OCI-M1 (cell line): ENCODE results near the gene IL10.
"Not testable (repeated sequence)": the region's sequence is repeated elsewhere in the genome, so short reads cannot be mapped to it uniquely, and the experiment has no call there.

Experiments used
- DNase-seq: peaks from one replicate; lab custom pipeline; 2025; lab: John Stamatoyannopoulos, UW

The IL10 gene

GRCh38 chr1:206793620-206794019 lies 21.3 kb upstream of the IL10 start:
- no peak for DNase-seq

DNA sequence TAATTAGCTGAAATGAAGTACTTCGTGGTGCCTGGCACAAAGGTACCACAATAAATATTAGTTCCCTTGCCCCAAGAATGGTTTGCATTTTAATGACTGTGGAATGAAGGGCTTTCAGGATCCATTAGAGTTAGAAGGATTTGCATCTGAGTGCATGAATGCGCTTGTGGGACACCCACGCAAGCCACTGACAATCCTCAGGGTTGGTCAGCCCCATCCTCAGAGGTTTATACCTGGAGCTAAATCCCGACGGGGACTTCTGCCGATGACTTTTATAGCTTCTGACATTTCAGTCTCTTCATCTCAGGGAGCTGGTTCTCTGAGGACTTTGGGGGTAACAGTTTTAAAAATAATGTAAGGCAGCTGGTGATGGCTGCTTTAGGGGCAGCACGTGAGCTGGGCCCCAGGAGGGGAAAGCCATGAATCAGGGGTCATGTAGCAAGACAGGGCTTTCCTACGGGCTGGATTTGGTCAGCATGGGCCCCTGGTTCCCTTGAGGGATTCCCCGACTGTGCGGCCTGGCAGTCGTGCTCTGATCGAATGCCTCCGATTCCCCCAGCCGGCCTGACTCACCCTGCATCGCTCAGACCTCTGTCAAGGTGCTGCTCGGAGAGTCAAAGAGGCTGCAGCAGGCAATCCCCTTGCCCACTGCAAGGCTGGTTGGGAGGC lies 20.8 kb upstream of the IL10 start:
- DNase-seq = no peak

DNA sequence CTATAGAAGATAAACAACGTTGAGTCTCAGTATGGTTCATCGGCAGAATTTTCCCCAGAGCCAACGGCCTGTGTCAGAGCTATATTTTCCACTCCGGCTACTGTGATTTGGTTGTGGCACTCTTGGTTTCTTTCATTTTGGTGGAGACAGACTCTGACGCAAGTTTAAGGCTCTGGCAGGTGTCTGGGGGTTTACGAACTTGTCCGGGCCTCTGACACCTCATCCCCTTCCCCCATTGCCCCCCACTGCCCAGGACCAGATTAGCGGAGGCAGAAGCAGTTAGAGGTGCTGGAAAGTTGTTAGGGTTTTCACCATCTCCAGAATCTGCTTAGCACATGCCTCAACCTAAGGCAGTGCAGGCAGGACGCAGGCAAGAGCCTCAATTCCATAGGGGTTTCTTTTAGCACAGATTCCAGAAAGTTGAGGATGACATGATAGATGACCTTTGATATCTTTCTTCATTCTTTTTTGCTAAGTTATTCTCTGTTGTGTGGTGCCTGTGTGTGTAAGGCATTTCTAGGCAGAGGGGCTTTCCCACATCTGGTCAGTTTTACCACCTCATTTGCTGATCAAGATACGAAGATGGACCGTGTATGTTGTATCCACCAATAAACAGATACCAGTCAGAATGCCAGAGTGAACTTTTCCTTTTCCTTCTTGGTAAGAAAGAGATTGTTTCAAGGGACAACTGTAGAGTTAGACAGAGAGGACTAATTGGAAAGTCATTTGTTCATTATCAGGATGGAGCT lies 18.4 kb upstream of the IL10 start:
- no peak for DNase-seq

GRCh38 chr1:206788487-206789050 lies 16.3 kb upstream of the IL10 start:
- DNase-seq = no peak

- no peak for DNase-seq
Observed at GRCh38 chr1:206787891-206788290, 15.6 kb upstream of the IL10 start.

DNA sequence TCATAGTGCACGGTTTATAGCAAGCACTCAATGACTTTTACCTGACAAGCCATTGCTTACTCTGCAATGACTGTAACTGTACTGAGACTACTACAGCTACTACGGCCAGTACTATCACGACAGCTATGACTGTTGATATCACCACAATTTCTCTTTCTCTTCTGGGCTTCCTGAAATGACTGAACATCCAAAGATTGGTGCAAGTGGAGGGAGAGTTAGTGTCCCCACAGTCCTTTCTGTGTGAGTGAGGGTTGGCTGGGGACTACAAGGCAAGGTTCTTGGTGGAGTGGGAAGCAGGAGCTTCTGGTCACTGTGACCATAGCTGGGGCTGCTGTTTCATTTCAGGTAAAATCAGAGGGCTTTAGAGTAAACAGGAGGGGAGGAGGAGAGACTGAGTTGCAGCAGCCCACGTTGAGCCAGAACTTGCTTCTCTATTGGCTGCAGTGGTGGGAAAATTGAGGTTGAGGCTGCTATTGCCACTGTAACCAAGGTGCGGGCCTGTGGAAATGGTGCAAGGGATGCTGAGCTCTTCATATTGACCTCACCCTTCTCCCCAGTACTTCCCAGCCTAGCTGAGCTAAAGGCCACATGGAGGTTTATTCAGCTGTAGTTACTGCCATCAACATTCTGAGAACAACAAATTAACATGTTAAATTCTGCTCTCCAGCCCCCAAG lies 14.1 kb upstream of the IL10 start:
- DNase-seq = no peak

DNA sequence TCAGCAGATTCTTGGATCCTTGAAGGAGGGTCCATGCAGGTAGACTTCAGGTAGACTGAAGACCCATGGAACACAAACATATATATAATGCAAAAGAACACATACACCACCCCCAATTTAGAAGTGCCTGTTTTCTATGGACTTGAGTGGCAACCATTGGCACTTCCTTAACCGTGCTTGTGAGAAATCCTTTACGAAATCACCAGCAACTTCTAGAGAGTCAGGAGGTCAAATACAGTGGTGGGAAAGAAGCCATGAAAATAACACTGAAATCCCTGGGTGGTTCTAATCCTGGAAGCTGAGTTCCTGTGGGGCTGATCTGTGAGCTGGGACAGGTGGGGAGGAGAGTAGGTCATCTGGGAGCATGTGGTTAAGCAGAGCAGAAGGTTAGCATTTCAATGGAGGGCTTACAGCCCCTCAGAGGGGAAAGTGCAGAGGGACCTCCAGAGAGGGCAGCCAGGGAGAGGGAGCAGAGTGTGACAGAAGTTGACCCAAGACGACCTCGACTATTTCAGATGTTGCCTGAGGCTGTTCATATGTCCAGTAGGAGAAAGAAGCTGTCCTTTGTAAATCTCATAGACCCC lies 13.0 kb upstream of the IL10 start:
- DNase-seq = no peak

DNA sequence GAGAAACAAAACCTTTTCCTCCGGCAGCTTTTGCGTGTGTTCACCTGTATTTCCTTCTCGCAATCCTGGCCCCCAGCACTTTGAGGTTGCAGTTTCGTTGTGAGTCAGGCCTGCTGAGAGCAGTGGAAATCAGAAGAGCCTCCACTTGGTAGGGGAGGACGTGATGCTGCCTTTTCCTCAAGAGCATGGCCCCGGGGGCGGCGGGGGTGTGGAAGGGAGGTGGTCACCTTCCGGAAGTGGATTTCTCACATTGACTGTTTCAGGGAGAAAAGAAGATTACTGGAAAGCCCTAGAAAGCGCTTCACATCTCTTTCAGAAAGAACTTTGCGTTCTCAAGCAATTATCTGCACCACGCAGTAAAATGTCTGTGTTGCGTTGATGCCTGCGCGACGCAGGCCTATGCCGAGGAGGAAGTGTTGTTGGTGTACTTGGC lies 12.2 kb upstream of the IL10 start:
- DNase-seq = no peak

DNA sequence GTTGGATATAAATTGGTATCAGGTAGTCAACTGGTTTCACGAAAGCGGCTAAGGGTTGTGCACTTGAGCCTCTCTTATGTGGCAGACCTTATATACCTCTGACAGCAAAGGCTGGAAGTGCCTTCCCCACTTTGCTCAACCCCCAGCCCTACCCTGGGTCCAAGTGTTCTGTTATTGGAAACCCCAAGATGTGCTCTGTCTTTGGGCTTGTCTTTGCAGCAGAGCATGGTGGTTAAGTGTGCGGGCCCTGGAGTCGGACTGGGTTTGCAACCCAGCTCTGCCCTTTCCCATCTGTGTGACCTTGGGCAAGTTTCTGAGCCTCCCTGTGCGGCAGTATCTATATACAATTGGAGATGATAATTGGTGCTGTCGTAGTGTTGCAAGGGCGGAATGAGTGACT lies 11.2 kb upstream of the IL10 start:
- DNase-seq = no peak

- no peak for DNase-seq
Observed at GRCh38 chr1:206782448-206782847, 10.2 kb upstream of the IL10 start.

GRCh38 chr1:206779638-206780037 lies 7.3 kb upstream of the IL10 start:
- DNase-seq = peak; percentile 77

DNA sequence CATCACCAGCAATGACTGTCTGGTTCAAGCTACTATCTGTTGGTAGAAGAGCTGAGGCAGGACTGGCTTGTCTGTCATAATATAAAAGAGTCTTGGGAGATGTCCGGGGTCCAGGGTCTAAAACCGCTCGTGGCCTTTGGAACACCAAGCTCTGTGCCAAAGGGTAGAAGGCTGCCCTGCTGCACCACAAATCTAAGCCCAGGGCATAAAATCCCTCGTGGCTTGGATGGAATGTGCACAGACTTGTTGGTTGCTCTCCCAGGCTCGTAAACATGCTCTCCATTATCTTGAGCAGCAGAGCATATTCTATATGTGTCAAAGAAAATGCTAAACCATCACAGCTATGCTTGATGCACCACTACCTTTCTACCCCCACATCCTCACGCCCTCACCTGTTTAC lies 6.6 kb upstream of the IL10 start:
- not testable (repeated sequence) for DNase-seq

DNA sequence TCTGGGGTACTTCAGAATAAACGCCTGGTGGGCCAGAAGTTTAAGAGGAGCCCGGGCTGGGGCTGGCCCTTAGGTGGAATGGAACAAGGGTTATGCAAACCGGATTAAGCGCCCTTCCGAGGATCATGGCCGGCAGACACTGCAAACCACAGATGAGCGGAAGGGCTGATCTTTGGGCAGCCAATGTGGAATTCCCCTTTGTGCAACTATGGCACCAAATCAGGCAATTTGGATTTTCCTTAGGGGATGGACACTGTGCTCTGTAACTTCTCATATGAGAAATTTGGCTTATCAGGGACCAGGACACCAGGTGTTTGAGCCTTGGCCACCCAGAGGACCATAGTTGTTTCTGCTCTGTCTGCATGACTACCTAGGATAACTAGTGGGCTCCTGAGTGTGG lies 5.7 kb upstream of the IL10 start:
- no peak for DNase-seq

- DNase-seq = no peak
Observed at GRCh38 chr1:206776229-206776628, 3.9 kb upstream of the IL10 start.

DNA sequence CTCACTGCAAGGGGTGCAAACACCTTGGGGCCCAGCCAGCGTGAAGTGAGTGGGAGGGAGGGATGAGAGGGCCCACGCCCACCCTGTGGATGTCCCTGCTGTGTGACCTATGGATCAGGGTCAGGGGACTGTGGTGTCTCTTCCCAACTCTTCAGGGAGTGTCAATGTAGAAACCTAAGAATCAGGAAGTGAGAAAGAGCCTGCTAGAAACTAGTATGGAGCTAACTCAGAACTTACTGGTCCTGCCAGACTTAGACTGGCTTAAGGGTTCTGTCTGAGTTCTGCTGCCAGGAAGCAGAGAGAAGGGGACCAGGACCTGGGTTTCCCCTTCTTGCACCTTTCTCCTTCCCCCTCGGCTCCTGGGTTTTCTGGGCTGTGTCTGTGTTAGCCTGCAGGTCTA lies 1.8 kb upstream of the IL10 start:
- no peak for DNase-seq

DNA sequence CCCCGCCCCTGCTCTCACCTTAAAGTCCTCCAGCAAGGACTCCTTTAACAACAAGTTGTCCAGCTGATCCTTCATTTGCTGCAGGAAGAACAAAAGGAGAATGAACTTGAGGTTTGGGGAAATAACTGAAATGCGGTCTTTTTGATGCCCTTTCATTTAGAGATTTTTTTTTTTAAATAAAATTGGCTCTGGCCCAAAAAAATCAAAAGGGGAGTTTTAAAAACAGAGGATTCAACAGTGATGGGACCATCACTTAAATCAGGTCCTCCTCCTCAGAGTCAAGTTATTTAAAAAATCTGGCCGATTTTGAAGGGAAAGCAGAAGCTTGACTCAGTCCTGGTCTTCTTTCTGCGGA lies 979 bp downstream of the IL10 start:
- no peak for DNase-seq

DNA sequence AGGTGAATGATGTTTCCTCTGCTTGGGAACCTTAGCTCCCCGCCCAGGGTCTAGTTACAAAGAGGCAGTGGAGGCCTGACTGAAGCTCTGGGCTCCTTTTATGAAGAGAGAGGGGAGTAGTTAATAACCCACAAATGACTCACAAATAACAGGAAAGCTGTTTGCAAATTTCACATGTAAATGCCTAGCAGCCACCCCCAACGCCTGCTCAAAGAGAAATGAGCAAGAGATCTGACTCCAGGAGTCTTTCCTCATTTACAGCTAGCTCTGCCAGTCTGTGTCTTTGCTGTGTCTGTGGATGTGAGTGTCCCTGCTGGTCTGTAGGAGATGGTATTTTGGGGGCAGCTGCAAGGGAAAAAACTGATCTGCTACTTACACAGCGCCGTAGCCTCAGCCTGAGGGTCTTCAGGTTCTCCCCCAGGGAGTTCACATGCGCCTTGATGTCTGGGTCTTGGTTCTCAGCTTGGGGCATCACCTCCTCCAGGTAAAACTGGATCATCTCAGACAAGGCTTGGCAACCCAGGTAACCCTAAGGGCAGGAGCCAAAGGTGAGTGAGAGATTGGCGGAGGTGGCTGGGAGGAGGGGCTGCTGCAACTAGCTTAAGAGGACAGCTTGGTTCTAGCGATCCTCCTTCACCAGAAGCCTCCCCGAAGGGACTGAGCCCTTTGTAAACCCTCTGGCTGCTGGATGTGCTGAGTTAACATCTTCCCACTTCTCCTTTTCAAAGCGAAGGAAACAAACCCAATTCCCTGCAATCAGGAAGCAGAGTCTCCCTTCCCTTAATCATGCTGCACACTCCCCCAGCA lies 1.6 kb downstream of the IL10 start, which contains the start of gene IL19:
TSS of gene IL19 (plus strand) at position 243 of the 807 bp plus-strand sequence. CDS start 65,890 bp downstream, outside the sequence.
- peak; percentile 77 for DNase-seq

DNA sequence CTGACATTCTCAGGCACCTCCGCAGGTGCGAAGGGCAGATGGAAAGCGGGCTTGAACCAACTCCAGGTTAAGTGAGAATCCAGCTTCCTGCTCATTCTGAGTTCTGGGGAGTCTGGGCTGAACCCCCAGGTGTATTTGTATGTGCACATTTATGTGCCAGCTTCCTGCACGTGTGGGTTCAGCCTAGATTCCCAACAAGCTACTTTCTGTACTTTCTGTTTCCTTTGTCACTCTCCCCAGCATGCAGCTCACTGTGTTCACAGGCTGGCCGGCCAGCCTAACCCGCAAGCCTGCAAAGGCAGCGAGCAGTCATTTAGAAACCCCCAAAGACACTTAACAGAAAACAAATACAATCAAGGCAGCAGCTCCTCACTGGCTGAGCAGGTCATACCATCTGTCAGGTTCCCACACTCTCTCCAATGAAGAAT lies 3.0 kb downstream of the IL10 start:
- no peak for DNase-seq

GRCh38 chr1:206768472-206769303 lies 3.6 kb downstream of the IL10 start:
- DNase-seq = peak; percentile 27

DNA sequence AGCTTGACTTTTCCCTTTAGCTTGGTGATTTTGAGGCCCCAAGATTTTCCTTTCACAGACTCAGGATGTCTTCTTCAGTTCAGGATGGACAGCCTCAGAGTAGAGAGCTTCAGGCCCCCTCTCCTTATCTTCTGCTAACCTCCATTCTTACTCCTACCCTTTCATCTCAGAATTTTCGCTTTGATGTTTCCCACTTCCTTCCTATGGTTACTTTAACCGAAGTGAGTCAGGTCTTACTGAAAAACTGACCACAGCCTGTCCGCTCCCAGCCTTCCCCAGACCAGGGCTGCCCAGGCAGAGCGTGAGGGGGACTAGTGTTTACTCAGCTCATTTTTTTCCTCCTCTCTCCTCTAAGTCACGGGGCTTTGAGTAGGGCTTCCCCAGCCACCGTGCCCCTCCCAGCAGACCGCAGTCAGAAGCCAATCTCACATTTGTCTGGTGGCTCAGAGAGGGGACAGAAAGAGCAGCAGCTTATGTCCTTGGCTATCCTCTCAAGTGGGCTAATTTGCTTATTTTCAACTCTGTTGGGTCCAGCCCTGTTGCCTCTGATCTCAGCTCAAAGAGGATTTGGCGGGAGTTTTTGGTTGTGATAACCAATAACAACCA lies 5.9 kb downstream of the IL10 start:
- peak; percentile 99 for DNase-seq
